H7 (cell line): Measurements from ENCODE around the gene IFITM10. TPM values are rescaled to one million over a fixed set of nuclear protein-coding genes. Genes with fewer than 3 reads are reported as not detected.

Experiments used
- DNase-seq: peaks from one replicate; pipeline ENCODE4 v3.0.0; 2012
- H3K27me3 ChIP-seq: 2 replicates; pipeline ENCODE4 v1.6.0; 2011; ENCODE audit warnings: mild to moderate bottlenecking, low read length; ENCODE audit not compliant: control insufficient read depth, insufficient read depth
- H3K36me3 ChIP-seq: replicated peaks from 2 replicates; pipeline ENCODE4 v1.5.1; 2011; ENCODE audit warnings: low read length; ENCODE audit not compliant: control insufficient read depth, insufficient read depth
- H3K4me3 ChIP-seq: 2 replicates; pipeline ENCODE4 v1.5.1; 2011; ENCODE audit warnings: low read depth, mild to moderate bottlenecking, control low read depth, low read length, moderate library complexity; ENCODE audit not compliant: insufficient read depth
- total RNA-seq: library from RNA; depleted of rRNA; stranded (reverse); fragments of >200 nt; shearing (Covaris generic); gene quantifications from 2 replicates; pipeline ENCODE4 v1.2.3, GENCODE V29; 2014; rRNA removed

The IFITM10 gene
- 0.42 and 0.74 TPM in 2 replicates for total RNA-seq

DNA sequence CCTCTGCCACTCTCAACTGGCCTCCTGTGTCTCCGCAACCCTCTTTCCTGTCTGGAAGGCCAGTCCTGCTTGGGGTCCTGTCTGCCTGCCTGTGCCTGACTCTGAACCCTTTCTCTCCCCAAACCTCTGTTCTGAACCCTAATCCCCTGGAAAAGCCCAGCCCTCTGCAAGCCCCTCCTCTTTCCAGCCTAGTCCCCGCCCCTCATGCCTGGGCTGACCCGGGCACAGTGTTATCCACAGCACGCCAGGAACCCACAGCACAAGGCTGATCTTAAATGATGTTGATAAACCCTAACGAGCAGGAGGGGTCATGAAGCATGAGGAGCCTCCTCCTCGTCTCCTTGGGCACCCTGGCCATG, at the start of gene IFITM10:
TSS of gene IFITM10 (minus strand) at position 115 of the 359 bp plus-strand sequence. CDS start 153 bp downstream, outside the sequence.
- no peaks in the 10 kb centered on the region; the same call in none of the 2 replicates for H3K36me3 ChIP-seq
- DNase-seq = peak; percentile 88
- H3K27me3 ChIP-seq = peaks cover 27% of the 10 kb centered on the region
- H3K4me3 ChIP-seq = no peak within 1 kb of the TSS; the same call in 1 of the 2 replicates

DNA sequence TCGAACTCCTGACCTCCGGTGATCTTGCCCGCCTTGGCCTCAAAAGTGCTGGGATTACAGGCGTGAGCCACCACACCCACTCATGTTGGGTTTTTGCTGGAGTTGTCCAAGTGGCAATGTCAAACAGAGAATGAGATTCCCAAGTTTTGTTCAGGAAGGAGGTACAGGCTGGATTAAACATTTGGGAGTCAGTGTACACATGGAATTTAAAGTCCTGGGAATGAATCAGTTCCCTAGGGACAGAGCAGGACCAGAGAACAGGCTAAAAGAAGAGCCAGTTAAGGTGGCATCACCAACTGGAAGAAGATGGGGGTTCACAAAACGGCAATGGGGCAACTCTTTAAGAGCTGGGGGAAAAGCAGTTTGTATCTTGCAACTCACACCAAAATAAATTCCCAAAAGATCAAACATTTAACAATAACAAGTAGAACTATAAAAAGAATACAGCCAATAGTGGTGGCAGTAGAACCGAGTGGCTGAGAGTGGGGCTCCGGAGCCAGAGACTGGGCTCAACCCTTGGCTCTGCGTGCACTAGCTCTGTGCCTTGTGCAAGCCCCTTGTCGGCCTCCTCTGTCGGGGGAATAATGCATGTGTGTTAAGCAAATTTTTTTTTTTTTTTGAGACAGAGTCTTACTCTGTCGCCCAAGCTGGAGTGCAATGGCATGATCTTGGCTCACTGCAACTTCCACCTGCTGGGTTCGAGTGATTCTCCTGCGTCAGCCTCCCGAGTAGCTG, 47.2 kb upstream of the IFITM10 start:
- H3K4me3 ChIP-seq = no peak overlapping the region
- no peaks in the 10 kb centered on the region for H3K27me3 ChIP-seq
- H3K36me3 ChIP-seq = no peaks in the 10 kb centered on the region
- DNase-seq = no peak

DNA sequence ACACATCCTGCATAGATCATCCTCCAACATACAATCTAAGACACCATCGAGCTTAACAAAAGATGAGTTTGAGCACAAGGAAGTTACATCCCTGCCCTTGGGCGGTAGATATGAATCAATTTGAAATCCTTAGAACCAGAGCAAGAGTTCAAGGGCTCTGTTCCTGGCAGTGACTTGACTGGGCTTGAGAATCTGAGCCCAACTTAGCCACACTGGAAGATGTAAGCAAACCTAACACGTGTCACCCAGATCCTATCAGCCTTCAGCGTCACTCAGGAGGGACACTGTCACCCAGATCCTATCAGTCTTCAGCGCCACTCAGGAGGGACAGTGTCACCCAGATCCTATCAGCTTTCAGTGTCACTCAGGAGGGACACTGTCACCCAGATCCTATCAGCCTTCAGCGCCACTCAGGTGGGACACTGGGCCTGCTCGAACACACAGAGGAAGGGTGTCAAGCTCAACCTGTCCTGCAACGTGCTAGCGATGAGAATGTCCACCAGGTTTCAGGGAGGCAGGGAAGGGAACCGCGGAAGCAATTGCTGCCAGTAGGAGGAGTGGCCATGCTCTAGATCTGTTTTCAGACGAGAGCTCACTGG, 46.1 kb upstream of the IFITM10 start:
- H3K27me3 ChIP-seq = no peaks in the 10 kb centered on the region
- peak; percentile 69 for DNase-seq
- no peaks in the 10 kb centered on the region for H3K36me3 ChIP-seq
- H3K4me3 ChIP-seq = no peak overlapping the region

DNA sequence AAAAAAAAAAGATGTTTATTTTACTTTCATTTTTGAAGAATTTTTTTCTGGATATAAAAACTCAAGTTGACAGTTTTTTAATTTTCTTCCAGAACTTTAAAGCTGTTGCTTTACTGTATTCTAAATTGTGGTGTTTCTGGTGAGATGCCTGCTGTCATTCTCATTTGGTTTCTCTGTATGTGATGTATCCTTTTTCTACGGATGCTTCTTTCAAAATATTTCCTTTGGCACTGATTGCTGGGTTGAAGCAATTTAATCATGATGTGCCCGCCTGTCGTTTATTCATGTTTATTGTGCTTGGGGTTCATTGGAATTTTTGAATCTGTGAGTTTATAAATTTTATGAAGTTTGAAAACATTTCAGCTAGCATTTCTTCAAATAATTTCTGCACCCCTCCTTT, 42.7 kb upstream of the IFITM10 start:
- no peaks in the 10 kb centered on the region for H3K27me3 ChIP-seq
- DNase-seq = no peak
- H3K4me3 ChIP-seq = no peak overlapping the region
- no peaks in the 10 kb centered on the region for H3K36me3 ChIP-seq

DNA sequence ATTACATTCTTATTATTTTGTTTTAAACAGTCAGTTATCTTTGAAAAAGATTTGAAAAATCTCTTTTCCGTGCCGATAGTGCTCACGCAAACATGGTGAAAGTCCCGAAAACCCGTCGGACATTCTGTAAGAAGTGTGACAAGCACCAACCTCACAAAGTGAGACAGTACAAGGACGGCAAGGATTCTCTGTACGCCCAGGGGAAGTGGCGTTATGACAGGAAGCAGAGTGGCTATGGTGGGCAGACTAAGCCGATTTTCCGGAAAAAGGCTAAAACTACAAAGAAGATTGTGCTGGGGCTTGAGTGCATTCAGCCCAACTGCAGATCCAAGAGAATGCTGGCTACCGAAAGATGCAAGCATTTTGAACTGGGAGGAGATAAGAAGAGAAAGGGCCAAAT, 42.1 kb upstream of the IFITM10 start:
- DNase-seq = no peak
- no peaks in the 10 kb centered on the region for H3K36me3 ChIP-seq
- no peak overlapping the region for H3K4me3 ChIP-seq
- no peaks in the 10 kb centered on the region for H3K27me3 ChIP-seq

DNA sequence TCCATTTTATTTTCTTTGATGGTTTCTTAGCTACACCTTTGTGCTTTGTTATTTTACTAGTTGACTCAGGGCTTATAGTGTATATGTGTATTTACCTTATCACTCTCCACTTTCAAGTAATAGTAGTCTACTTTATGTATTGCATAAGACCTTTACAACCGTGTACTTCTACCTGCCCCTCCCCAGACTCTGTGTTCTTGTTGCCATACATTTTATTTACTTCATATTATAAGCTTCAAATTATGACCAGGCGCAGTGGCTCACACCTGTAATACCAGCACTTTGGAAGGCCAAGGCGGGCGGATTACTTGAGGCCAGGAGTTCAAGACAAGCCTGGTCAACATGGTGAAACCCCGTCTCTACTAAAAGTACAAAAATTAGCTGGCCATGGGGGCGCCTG, 41.5 kb upstream of the IFITM10 start:
- H3K27me3 ChIP-seq = no peaks in the 10 kb centered on the region
- no peak overlapping the region for H3K4me3 ChIP-seq
- DNase-seq = no peak
- H3K36me3 ChIP-seq = no peaks in the 10 kb centered on the region

DNA sequence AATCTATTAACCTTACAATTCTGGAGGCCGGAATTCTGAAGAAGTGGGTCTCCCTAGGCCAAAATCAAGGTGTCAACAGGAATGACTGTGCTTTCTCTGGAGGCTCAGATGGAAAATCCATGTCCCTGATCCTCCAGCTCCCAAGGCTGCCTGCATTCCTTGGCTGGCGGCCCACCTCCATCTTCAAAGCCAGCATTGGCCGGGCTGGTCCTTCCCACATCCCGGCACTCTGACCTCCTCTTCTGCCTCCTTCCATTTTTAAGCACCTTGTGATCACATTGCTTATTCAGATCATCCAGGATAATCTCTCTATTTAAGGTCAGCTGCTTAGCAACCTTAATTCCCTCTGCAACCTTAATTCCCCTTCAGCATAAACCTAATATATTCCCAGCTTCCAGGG, 36.1 kb upstream of the IFITM10 start:
- no peak for DNase-seq
- Histone ChIP-seq H3K4me3 (no peak overlapping the region), H3K27me3 (no peaks in the 10 kb centered on the region), H3K36me3 (no peaks in the 10 kb centered on the region)

DNA sequence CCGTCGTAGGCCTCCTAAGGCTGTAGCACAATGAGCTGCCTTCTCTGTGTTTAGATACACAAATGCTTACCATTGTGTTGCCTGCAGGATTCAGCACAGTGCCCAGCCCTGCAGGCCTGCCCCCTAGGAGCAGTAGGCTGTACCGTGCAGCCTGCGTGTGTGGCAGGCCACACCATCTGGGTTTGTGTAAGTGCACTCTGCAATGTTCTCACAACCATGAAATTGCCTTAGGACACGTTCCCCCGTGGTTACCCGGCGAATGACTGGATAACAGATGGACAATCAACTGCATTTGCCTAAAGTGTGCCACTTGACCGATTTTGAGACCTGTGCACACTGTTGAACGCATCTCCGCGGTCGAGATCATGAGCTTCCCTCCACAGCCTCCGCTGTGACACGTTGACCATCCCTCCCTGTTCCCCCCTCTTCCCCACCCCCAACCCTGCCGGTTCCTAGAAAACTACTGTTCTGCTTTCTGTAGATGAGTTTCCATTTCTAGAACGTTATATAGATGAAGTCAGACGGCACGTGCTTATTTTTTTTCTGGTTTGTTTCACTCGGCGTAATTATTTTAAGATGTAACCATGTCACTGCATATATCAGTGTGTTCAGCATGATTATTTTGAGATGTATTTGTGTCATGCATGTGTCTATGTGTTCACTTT, 35.5 kb upstream of the IFITM10 start:
- Histone ChIP-seq H3K4me3 (no peak overlapping the region), H3K36me3 (no peaks in the 10 kb centered on the region), H3K27me3 (no peaks in the 10 kb centered on the region)
- DNase-seq = peak; percentile 64

DNA sequence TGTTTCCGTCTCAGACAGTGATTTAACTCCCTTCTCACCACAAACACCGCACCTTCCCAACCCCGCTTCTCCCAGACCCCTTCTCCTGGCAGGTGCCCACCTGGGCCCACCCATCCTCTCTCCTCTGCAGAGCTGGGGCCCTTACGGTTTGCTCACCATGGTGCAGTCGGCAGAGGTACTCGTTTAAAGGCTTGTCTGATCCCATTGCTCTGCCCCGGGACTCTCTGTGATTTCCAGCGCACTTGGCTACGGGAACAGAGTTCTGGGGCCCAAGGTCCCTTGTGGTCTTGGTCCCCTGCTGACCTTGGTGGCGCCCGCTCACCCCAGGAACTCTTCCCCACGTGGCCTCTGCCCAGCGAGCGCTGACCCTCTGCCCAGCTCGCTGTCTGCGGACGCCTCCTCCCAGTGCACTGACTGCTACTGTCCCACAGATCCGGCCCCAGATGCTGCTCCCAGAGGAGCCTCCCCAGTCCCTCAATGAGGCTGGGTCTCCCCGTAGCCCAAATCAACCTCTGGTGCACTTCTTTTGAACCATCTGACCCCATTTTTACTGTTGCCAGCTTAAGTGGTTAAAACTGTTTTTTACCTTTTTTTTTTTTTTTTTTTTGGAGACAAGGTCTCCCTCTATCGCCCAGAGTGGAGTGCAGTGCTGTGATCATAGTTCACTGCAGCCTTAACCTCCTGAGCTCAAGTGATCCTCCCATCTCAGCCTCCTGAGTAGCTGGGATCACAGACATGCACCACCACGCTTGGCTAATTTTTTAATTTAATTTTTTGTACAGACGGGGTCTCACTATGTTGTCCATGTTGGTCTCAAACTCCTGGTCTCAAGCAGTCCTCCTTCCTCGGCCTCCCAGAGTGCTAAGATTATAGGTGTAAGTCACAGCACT, 34.6 kb upstream of the IFITM10 start:
- Histone ChIP-seq H3K27me3 (no peaks in the 10 kb centered on the region), H3K4me3 (no peak overlapping the region), H3K36me3 (no peaks in the 10 kb centered on the region)
- peak; percentile 40 for DNase-seq

DNA sequence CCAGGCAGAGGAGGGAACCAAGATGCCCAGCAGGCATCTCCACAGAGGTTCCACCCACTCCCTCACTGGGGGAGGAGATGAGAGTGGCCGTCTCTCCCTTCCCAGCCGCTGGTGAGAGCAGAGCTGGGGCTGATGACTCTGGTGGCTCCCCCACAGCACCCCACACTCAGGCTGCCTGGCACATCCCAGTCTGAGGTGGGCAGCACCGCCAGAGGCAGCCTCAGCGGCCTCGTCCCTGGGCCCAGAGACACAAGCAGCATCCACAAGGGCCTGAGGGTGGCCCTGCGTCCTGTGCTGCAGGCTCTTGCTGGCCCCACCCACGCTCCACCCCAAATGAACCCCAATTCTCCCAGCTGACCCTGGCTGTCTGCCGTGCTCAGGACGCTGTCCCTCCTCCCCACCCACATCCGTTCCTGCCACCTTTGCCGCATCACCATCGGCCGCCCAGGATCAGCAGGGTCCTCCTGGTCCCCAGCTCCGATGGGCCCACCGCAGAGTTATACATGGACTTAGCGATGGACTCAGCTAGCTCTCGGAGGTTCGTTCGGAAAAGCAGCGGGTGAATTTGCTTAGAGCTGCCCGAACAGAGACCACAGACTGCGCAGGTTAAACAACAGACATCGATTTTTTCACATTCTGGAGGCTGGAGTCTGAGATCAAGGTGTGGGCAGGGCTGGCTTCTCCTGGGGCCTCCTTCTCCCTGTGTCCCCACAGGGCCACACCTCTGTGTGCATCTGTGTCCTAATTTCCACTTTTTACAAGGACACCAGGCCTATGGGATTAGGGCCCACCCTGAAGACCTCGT, 33.5 kb upstream of the IFITM10 start:
- DNase-seq = peak; percentile 48
- no peaks in the 10 kb centered on the region for H3K27me3 ChIP-seq
- H3K36me3 ChIP-seq = no peaks in the 10 kb centered on the region
- H3K4me3 ChIP-seq = no peak overlapping the region

DNA sequence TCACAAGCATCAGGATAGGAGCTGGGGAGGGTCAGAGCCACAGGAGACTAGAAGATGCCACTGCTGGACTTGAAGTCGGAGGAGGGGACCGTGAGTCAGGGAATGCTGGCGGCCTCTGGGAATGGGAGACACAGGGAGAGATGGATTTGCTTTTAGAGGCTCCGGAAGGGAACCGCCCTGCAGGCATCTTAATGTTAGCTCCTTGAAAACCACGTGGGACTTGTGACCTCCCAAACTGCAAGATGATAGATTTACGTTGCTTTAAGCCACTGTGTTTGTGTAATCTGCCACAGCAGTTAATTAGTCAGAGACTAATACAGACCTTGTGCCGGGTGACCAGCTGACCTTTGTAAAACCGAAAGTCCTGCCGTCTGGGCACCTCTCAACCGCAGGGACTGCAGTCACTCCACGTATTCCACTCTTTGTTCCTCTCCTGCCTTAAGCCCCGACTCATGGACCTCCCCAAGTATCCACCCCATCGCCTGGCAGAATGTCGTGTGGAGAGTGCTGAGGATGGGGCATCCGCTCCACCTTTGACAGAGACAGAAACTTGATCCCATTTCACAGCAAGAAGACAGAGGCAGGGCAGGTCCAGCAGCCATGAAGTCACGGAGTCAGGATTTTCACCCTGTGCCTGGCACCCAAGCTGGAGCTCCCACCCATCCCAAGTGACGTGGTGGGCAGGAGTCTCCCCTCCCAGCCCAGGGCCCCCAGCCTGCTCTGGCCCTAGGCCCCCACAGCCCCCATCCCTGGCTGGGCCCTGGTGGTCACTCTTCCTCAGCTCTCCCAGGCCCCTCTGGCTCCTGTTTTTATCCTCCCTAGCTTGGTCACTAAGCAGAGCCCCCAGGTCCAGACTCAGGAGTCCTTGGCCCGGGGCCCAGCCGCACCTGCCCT, 32.7 kb upstream of the IFITM10 start:
- peak; percentile 37 for DNase-seq
- H3K4me3 ChIP-seq = no peak overlapping the region

DNA sequence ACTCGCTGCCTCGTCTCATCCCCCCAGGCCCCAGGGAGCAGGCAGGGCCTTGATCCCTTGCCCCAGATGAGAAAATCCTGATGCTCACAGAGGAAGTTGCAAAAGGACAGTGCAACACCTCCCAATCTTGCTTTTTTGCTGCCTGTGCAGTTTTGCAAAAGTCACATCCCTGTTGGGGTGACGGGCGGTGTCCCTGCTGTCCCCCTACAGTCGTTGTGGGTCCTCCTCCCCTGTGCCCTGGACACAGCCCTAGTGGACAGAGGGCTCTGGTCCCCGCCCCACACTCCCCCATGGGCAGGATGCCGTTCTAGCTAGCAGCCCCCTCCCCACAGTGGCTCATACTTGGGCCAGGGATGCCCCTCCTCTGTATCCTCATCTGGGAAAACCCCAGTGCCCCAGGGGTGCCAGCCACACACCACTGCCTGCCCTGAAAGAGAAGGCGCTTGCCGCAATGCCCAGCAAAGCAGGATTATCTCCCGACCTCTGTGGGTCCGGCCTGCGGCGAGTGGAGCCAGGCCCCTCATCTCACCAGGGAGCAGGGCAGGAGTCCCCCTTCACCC, 31.7 kb upstream of the IFITM10 start:
- H3K27me3 ChIP-seq = no peaks in the 10 kb centered on the region
- DNase-seq = peak; percentile 43
- H3K36me3 ChIP-seq = no peaks in the 10 kb centered on the region
- H3K4me3 ChIP-seq = no peak overlapping the region

More for the DNA sequence above, 32.7 kb upstream of the IFITM10 start:
- H3K27me3 ChIP-seq = no peaks in the 10 kb centered on the region
- H3K36me3 ChIP-seq = no peaks in the 10 kb centered on the region

DNA sequence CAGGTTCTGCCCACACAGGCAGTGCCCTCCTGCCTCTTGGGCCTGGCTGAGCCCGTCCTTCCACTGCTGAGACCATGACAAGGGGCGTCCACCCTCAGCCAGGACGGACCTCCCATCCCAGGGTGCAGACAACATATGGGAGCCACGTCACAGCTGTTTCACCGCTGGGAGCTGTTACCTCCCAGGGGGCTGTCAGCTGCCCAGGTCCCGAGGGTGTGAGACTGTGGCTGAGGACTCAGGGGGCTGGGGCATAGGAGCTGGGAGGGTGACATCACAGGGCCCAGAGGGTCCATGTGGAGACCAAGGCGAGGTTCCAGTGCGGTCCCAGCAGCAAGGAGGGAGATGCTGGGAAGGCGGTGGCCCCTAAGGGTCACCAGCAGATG, 31.2 kb upstream of the IFITM10 start:
- no peaks in the 10 kb centered on the region; the same call in 1 of the 2 replicates for H3K27me3 ChIP-seq
- H3K4me3 ChIP-seq = no peak overlapping the region

More for the DNA sequence above, 31.2 kb upstream of the IFITM10 start:
- DNase-seq = no peak
- no peaks in the 10 kb centered on the region for H3K36me3 ChIP-seq
